Coronary artery (tissue), 2 donors: Measurements from ENCODE around the gene TM4SF4.

ENCODE experiments used
- DNase-seq: peaks from one replicate; pipeline ENCODE4 v3.0.0-alpha.2; 2017; ENCODE audit warnings: low spot score
- H3K27ac ChIP-seq, 2 donors: fragments of 200-600 bp; sonication (generic); one replicate each; pipeline ENCODE4 v1.5.1; 2016 to 2019
- H3K4me3 ChIP-seq: fragments of 200-600 bp; sonication (generic); 2 replicates; pipeline ENCODE4 v1.5.1; 2016; ENCODE audit warnings: mild to moderate bottlenecking, moderate library complexity
- TF ChIP-seq, protein P1 (sequence below): fragments of 200-600 bp; sonication (generic); IDR thresholded peaks from one replicate; pipeline ENCODE4 v1.5.1; 2019; ENCODE audit warnings: antibody characterized with exemption

Gene TM4SF4, protein sequence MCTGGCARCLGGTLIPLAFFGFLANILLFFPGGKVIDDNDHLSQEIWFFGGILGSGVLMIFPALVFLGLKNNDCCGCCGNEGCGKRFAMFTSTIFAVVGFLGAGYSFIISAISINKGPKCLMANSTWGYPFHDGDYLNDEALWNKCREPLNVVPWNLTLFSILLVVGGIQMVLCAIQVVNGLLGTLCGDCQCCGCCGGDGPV

GRCh38 chr3:149474250-149474817, at the start of gene TM4SF4:
Gene TM4SF4 (plus strand): TSS chr3:149474697. CDS start chr3:149474878, 181 bp downstream.
- Histone ChIP-seq H3K4me3 (no peak within 1 kb of the TSS), H3K27ac (peak within 1 kb of the TSS; percentile 71 to 81)
- TF ChIP-seq, protein P1, sequence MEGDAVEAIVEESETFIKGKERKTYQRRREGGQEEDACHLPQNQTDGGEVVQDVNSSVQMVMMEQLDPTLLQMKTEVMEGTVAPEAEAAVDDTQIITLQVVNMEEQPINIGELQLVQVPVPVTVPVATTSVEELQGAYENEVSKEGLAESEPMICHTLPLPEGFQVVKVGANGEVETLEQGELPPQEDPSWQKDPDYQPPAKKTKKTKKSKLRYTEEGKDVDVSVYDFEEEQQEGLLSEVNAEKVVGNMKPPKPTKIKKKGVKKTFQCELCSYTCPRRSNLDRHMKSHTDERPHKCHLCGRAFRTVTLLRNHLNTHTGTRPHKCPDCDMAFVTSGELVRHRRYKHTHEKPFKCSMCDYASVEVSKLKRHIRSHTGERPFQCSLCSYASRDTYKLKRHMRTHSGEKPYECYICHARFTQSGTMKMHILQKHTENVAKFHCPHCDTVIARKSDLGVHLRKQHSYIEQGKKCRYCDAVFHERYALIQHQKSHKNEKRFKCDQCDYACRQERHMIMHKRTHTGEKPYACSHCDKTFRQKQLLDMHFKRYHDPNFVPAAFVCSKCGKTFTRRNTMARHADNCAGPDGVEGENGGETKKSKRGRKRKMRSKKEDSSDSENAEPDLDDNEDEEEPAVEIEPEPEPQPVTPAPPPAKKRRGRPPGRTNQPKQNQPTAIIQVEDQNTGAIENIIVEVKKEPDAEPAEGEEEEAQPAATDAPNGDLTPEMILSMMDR, result no peak
- DNase-seq, result no peak

DNA sequence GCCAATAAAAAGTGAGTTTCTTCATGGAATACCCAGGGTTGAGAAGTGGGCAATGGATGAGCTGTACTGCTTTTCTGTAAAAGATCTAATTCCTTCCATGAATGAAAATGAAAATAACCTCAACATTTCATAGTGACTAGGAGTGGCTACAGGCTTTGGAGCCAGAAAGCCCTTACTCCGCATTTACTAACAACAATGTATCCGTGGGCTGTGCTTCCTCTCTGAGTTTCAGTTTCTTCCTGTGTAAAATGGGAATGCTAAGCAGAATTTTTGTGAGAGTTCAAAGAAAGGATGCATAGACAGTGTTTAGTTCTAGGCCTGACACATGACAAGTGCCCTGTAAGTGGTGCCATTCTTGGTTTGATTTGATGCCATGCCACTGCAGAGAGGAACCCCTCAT, 49.6 kb upstream of the TM4SF4 start:
- Histone ChIP-seq H3K4me3 (no peak overlapping the region), H3K27ac (peak overlapping the region in 1 of 2 donors; percentile 8)
- DNase-seq, result no peak
- TF ChIP-seq, protein P1, result no peak

DNA sequence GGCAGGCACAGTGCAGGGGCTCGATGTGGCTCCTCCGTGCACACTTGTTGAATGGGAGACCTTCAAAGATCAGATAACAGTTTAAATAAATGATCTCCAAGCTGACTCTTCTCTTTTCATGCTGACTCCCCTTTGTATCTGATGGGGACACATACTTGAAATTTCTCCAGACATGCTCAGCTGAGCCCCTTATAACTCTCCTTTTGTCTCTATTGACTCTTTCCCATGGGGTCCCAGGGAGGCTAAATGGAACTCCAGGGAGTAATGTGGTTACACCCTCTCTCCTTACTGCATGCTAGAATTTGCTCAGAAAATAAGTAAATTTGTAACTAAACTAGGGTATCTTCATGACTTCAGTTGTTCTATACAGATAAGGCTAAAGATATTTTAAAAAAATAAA, 48.2 kb upstream of the TM4SF4 start:
- H3K4me3 ChIP-seq, result no peak overlapping the region
- no peak overlapping the region for H3K27ac ChIP-seq
- TF ChIP-seq, protein P1, result no peak
- no peak for DNase-seq

GRCh38 chr3:149428087-149428486, 46.4 kb upstream of the TM4SF4 start:
- no peak overlapping the region for H3K4me3 ChIP-seq
- TF ChIP-seq, protein P1, result no peak
- no peak for DNase-seq

GRCh38 chr3:149430216-149430615, 44.3 kb upstream of the TM4SF4 start:
- DNase-seq, result no peak
- Histone ChIP-seq H3K27ac (no peak overlapping the region), H3K4me3 (no peak overlapping the region)
- TF ChIP-seq, protein P1, result no peak

More at GRCh38 chr3:149428087-149428486, 46.4 kb upstream of the TM4SF4 start:
- H3K27ac ChIP-seq, result no peak overlapping the region

GRCh38 chr3:149432149-149432548, 42.3 kb upstream of the TM4SF4 start:
- H3K4me3 ChIP-seq, result no peak overlapping the region
- TF ChIP-seq, protein P1, result no peak
- no peak overlapping the region for H3K27ac ChIP-seq
- no peak for DNase-seq
